Right lobe of liver (tissue), 6 donors: ENCODE data around the gene SOX18. TPM values are rescaled to one million over a fixed set of nuclear protein-coding genes. Genes with fewer than 3 reads are reported as not detected.
A peak's percentile ranks its signal among the peaks of the same experiment; 100 is the strongest.

Experiments
- ATAC-seq, 4 donors: fragments of 200-7000 bp; cut with Tn5 transposase; one replicate each; pipeline ENCODE4 v1.9.1; 2020; ENCODE audit warnings: mild to moderate bottlenecking in 4 of 4, moderate library complexity in 4 of 4
- DNase-seq, 3 donors: peaks; one replicate each; pipeline ENCODE4 v3.0.0-alpha.2; 2020
- H3K27ac ChIP-seq, 3 donors: fragments of 200-600 bp; one replicate each; pipeline ENCODE4 v1.8.0; 2022
- H3K27me3 ChIP-seq, 2 donors: fragments of 200-600 bp; one replicate each; pipeline ENCODE4 v1.8.0; 2022
- H3K36me3 ChIP-seq, 4 donors: fragments of 200-600 bp; sonication (generic) in 1 of 4; one replicate each; pipeline versions ENCODE4 v1.5.1 to v1.8.0; 2017 to 2022; ENCODE audit warnings: control low read depth in 1 of 4
- H3K4me1 ChIP-seq, 4 donors: fragments of 200-600 bp; sonication (generic) in 1 of 4; one replicate each; pipeline versions ENCODE4 v1.5.1 to v1.8.0; 2017 to 2022; ENCODE audit warnings: control low read depth in 1 of 4
- H3K4me3 ChIP-seq, 3 donors: fragments of 200-600 bp; one replicate each; pipeline ENCODE4 v1.8.0; 2022
- H3K9me3 ChIP-seq, 4 donors: fragments of 200-600 bp; sonication (generic) in 1 of 4; one replicate each; pipeline versions ENCODE4 v1.5.1 to v1.8.0; 2017 to 2022; ENCODE audit warnings: control low read depth in 1 of 4
- CTCF ChIP-seq, 4 donors: fragments of 200-600 bp in 3 of 4; fragments of 450-650 bp in 1 of 4; IDR thresholded peaks; one replicate each; pipeline versions ENCODE4 v1.5.1 to v1.8.0; 2016 to 2022; ENCODE audit warnings: antibody characterized with exemption in 4 of 4, mild to moderate bottlenecking in 2 of 4
- POLR2A ChIP-seq: fragments of 450-650 bp; IDR thresholded peaks from one replicate; pipeline ENCODE4 v1.6.1; 2017; ENCODE audit warnings: antibody characterized with exemption, mild to moderate bottlenecking
- WGBS: methylation state at CpG from one replicate; pipeline ENCODE4 v1.1.6; 2018; ENCODE audit warnings: low coverage, low lambda C conversion rate; ENCODE audit not compliant: insufficient coverage; ENCODE audit errors: missing lambda C conversion rate; 5-methylcytosine and 5-hydroxymethylcytosine counted together
- intact Hi-C, 2 donors: fragments of 100-400 bp; cut with DNase I; formaldehyde crosslinking; loops; one replicate each; pipeline versions ENCODE4 v1.11.2 to v1.14.1; 2022
- total RNA-seq, 6 experiments: library from RNA; depleted of rRNA in 2 of 6; stranded (reverse); fragments of >200 nt in 2 of 6; fragmentation: NEBNext Ultra II Directional in 3 of 6; extraction: Animal tissue kit (Norgen Biotek cat#: 25700) in 3 of 6; gene quantifications; one replicate each; pipeline versions ENCODE4 v1.1.0 to v1.2.4, GENCODE V29; 2016 to 2023
- donor health status: DM: no; HTN: yes; CAD: no.
- donor health status: DM: no; HTN: no; CAD: no.
- donor health status: DM: no; HTN: no; CAD: no.
- donor health status: DM: no; HTN: yes; CAD: no.
- donor health status: DM: no; HTN: yes; CAD: no.

Gene SOX18
- total RNA-seq, 6 experiments from 2014 or later = 4.1 to 7.8 (median 5.6) TPM

GRCh38 chr20:64009811-64010387 lies 39.5 kb downstream of the SOX18 start:
- ATAC-seq = no peak
- no peak for DNase-seq
- no peaks in the 10 kb centered on the region for H3K9me3 ChIP-seq
- no peak overlapping the region for H3K4me3 ChIP-seq
- H3K4me1 ChIP-seq = no peaks in the 10 kb centered on the region
- H3K27me3 ChIP-seq = no peaks in the 10 kb centered on the region
- TF ChIP-seq CTCF (IDR thresholded peaks at IDR 0.05) = no peak
- no peak for TF ChIP-seq POLR2A
- no peak overlapping the region for H3K27ac ChIP-seq
- intact Hi-C loops = no loop called here
- WGBS = 66% methylated on average over 9 of the region's 13 CpGs
- H3K36me3 ChIP-seq = peaks cover 0 to 55% (median 16%) of the 10 kb centered on the region in 4 donors

- TF ChIP-seq CTCF (IDR thresholded peaks at IDR 0.05) (no peak), POLR2A (no peak)
- WGBS = no CpG with 5 or more reads among the region's 3 CpGs
- no peak for ATAC-seq
Observed at GRCh38 chr20:64006902-64007301, 42.5 kb downstream of the SOX18 start.

GRCh38 chr20:64006490-64006889 lies 42.9 kb downstream of the SOX18 start:
- no peaks in the 10 kb centered on the region for H3K4me1 ChIP-seq
- no peak for DNase-seq
- no peak for ATAC-seq
- H3K9me3 ChIP-seq = no peaks in the 10 kb centered on the region
- 62% methylated on average over 2 of the region's 10 CpGs for WGBS
- no peaks in the 10 kb centered on the region for H3K27me3 ChIP-seq
- peaks cover 0 to 63% (median 19%) of the 10 kb centered on the region in 4 donors for H3K36me3 ChIP-seq
- H3K4me3 ChIP-seq = no peak overlapping the region
- H3K27ac ChIP-seq = no peak overlapping the region
- TF ChIP-seq CTCF (IDR thresholded peaks at IDR 0.05) (no peak), POLR2A (no peak)
- intact Hi-C loops = no loop called here

More at GRCh38 chr20:64006902-64007301, 42.5 kb downstream of the SOX18 start:
- no peaks in the 10 kb centered on the region for H3K4me1 ChIP-seq
- H3K9me3 ChIP-seq = no peaks in the 10 kb centered on the region
- no peak overlapping the region for H3K4me3 ChIP-seq
- intact Hi-C loops = no loop called here
- H3K27ac ChIP-seq = no peak overlapping the region
- peaks cover 0 to 61% (median 19%) of the 10 kb centered on the region in 4 donors for H3K36me3 ChIP-seq
- DNase-seq = no peak
- H3K27me3 ChIP-seq = no peaks in the 10 kb centered on the region

GRCh38 chr20:64005394-64005793 lies 44.0 kb downstream of the SOX18 start:
- Histone ChIP-seq H3K36me3 (peaks cover 0 to 63% (median 19%) of the 10 kb centered on the region in 4 donors), H3K27me3 (no peaks in the 10 kb centered on the region), H3K9me3 (no peaks in the 10 kb centered on the region), H3K4me3 (no peak overlapping the region), H3K4me1 (no peaks in the 10 kb centered on the region), H3K27ac (no peak overlapping the region)
- TF ChIP-seq POLR2A (no peak), CTCF (IDR thresholded peaks at IDR 0.05) (no peak)
- intact Hi-C loops = no loop called here
- peak; percentile 9 to 90 (median 58) for ATAC-seq
- no peak for DNase-seq
- WGBS = 58% methylated on average over 5 of the region's 6 CpGs
